ENCODE results near the gene TSPAN14. TPM values are rescaled to one million over a fixed set of nuclear protein-coding genes. Genes with fewer than 3 reads are reported as not detected.

Gene TSPAN14
- total RNA-seq, 1 donor from 2014 or later, result 169 TPM

DNA sequence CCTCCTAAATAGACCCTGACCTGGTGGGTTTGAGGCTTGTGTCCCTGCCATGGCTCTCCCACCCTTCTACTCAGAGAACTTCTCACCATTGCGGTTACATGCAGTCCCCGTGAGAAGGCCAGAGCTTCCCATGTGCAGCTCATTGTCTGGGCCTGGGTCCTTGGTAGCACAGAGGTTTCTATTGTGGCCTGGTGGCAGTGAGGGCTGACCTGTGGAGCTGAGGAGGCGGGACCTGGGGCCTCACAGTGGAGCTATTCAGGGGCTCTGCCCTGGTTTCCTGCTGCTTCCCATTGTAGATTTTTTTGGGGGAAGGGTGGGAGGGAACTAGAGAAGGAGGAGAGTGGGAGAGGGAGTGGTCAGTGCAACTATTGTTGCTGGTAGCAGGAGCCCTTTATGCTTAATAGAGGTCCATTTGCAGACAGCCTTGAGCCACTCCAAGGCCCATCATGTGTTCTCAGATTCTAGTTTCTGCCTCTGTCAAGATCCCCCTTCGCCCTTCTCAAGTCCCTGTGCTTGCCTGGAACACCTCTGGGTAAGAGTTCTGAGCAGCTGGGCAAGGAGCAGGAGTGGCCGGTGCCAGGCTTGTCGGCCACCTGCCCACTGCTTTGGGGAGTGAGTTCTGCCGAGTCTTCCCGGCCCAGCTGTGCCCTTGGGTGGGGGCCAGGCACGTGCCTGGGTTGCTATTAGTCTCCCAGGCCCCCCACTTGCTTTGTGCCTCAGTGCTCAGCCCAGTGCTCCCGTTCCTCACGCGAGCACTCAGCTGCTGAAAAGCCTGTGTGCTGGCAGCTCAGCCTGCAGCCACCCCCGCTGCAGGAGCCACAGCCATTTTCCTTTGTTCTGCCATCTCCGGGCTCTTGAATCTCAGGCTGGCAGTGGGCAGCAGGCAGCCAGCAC, 10.7 kb downstream of the TSPAN14 start:
- peak in 1 of 2 donors; percentile 2 for ATAC-seq
- Histone ChIP-seq H3K4me1 (peaks cover 100% of the 10 kb centered on the region), H3K27me3 (ENCODE audit: low read depth) (no peaks in the 10 kb centered on the region), H3K9me3 (no peaks in the 10 kb centered on the region), H3K27ac (peak overlapping the region; percentile 81), H3K36me3 (peaks cover 24% of the 10 kb centered on the region), H3K4me3 (peak overlapping the region; percentile 37)
- DNase-seq, result no peak
- TF ChIP-seq, protein P1, sequence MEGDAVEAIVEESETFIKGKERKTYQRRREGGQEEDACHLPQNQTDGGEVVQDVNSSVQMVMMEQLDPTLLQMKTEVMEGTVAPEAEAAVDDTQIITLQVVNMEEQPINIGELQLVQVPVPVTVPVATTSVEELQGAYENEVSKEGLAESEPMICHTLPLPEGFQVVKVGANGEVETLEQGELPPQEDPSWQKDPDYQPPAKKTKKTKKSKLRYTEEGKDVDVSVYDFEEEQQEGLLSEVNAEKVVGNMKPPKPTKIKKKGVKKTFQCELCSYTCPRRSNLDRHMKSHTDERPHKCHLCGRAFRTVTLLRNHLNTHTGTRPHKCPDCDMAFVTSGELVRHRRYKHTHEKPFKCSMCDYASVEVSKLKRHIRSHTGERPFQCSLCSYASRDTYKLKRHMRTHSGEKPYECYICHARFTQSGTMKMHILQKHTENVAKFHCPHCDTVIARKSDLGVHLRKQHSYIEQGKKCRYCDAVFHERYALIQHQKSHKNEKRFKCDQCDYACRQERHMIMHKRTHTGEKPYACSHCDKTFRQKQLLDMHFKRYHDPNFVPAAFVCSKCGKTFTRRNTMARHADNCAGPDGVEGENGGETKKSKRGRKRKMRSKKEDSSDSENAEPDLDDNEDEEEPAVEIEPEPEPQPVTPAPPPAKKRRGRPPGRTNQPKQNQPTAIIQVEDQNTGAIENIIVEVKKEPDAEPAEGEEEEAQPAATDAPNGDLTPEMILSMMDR (IDR thresholded peaks at IDR 0.05), result no peak
- intact Hi-C loops (cut with DNase I), result no loop called here

DNA sequence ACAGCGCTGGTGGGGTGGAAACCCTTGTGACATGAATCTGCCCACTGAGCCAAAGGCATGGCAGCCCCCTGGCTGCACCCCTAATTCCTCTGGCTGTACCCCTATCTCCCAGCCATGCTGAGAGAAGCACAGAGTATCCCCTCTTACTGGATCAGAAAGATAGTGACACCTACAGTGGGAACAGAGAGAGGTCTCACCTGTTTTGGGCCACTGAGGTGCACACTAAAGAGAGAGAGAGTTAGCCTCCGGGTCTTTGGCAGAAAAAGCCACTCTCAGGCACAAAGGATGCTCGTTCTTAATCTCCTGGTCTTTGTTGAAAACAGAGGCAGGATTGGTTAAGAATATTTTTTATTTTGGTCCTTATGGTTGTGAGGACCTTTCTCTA, 11.3 kb downstream of the TSPAN14 start:
- Histone ChIP-seq H3K4me1 (peaks cover 100% of the 10 kb centered on the region), H3K27me3 (ENCODE audit: low read depth) (no peaks in the 10 kb centered on the region), H3K4me3 (peak overlapping the region; percentile 37), H3K9me3 (no peaks in the 10 kb centered on the region), H3K36me3 (peaks cover 30% of the 10 kb centered on the region), H3K27ac (peak overlapping the region; percentile 81)
- no peak for ATAC-seq
- no peak for DNase-seq
- intact Hi-C loops (cut with DNase I), result no loop called here
- TF ChIP-seq, protein P1 (IDR thresholded peaks at IDR 0.05), result no peak

DNA sequence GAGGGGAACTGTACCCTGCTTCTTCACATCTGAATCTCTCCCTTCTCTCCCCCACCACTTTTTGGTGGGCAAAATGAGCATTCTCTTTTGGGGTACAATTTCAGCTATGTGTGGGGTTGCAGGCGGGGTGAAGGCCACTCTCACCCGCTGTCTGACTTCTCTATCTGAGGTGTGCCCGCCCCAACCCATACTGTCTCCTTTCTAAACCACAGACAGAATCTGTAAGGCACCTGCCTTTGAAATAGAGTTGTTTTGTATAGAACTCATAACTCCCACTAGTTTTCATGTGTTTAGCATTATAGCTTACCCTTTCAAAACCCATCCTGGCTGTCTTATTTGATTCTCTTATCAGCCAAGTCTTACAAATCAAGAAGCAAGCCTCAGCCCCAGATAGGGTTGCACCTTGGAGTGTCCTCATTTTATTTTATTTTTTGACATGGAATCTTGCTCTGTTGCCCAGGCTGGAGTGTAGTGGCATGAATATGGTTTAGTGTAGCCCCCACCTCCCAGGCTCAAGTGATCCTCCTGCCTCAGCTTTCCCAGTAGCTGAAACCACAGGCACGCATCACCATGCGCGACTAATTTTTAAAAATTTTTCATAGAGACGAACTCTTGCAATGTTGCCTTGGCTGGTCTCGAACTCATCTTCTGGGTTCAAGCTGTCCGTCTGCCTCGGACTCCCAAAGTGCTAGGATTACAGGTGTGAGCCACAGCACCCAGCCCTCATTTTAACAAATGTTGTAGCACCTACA, 11.9 kb downstream of the TSPAN14 start:
- peak overlapping the region; percentile 81 for H3K27ac ChIP-seq
- DNase-seq (no peak), ATAC-seq (no peak)
- H3K4me3 ChIP-seq, result peak overlapping the region; percentile 37
- H3K36me3 ChIP-seq, result peaks cover 36% of the 10 kb centered on the region
- intact Hi-C loops (cut with DNase I), result no loop called here
- TF ChIP-seq, protein P1 (IDR thresholded peaks at IDR 0.05), result no peak
- no peaks in the 10 kb centered on the region for H3K9me3 ChIP-seq
- no peaks in the 10 kb centered on the region for H3K27me3 ChIP-seq (ENCODE audit: low read depth)
- peaks cover 100% of the 10 kb centered on the region for H3K4me1 ChIP-seq

DNA sequence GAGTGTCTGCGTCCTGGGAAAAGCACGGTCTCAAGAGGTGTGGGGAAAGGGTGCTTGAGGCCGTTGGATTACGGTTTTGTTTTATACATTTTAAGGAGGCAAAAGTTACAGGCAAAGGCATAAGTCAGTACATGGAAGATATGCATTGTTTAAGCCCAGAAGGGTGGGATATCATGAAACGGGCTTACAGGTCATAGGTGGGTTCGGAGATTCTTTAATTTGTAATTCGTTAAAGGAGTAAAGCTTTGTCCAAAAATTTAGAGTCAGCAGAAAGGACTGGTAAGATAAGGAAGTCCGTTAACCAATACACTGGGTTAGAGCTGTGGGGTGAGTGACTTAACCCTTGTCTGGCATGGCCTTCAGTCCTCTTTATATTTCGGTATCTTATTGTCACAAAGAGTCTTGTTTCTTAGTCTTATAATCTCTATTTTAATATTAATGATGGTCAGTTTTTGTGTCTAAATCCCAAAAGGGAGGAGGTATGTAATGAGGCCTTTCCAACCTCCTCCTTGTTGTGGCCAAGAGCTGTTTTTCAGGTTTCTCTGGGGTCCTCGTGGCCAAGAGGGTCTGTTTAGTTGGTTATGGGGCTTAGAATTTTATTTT, 12.7 kb downstream of the TSPAN14 start:
- DNase-seq (no peak), ATAC-seq (no peak)
- peaks cover 44% of the 10 kb centered on the region for H3K36me3 ChIP-seq
- H3K27ac ChIP-seq, result peak overlapping the region; percentile 81
- H3K4me1 ChIP-seq, result peaks cover 100% of the 10 kb centered on the region
- no peaks in the 10 kb centered on the region for H3K9me3 ChIP-seq
- TF ChIP-seq, protein P1 (IDR thresholded peaks at IDR 0.05), result no peak
- peak overlapping the region; percentile 37 for H3K4me3 ChIP-seq
- no peaks in the 10 kb centered on the region for H3K27me3 ChIP-seq (ENCODE audit: low read depth)
- intact Hi-C loops (cut with DNase I), result no loop called here

DNA sequence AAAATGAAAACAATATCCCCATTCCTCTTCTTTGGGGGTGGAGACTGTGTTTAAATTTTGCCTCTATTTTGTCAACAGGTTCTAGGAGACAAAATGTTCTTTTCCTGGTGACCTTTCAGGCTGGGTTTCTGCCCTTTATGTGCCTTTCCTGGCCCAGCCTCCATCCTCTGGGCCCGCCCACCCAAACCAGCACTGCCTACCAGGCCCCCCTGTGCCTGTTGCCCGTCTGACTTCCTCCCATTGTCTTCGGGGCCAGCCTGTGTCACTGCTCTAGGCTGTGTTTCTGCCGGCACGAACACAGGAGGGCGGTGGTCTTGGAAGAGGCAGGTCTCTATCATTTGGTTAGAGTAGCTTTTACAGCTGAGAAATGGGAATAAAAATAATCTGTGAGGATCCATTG, 13.9 kb downstream of the TSPAN14 start:
- DNase-seq (peak; percentile 83), ATAC-seq (peak; percentile 78 to 83)
- intact Hi-C loops (cut with DNase I), result no loop called here
- H3K27me3 ChIP-seq (ENCODE audit: low read depth), result no peaks in the 10 kb centered on the region
- peak overlapping the region; percentile 22 for H3K4me3 ChIP-seq
- TF ChIP-seq, protein P1 (IDR thresholded peaks at IDR 0.05), result no peak
- H3K4me1 ChIP-seq, result peaks cover 100% of the 10 kb centered on the region
- H3K27ac ChIP-seq, result peak overlapping the region; percentile 81
- peaks cover 54% of the 10 kb centered on the region for H3K36me3 ChIP-seq
- H3K9me3 ChIP-seq, result no peaks in the 10 kb centered on the region

Measured in lower lobe of right lung (tissue), 2 donors.